Nephron progenitor cell (in vitro differentiated cells): ENCODE measurements around the gene ADAM12.

ENCODE experiments used
- DNase-seq: peaks from one replicate; pipeline ENCODE4 v3.0.0; 2021
- H3K27ac Mint-ChIP-seq: 2 replicates; pipeline ENCODE4 v1.8.0; 2021; ENCODE audit warnings: mild to moderate bottlenecking, moderate library complexity, mixed read lengths
- H3K27me3 Mint-ChIP-seq: 2 replicates; pipeline ENCODE4 v1.8.0; 2021; ENCODE audit warnings: mild to moderate bottlenecking, low read depth, mixed read lengths; ENCODE audit not compliant: poor library complexity
- H3K36me3 Mint-ChIP-seq: 2 replicates; pipeline ENCODE4 v1.8.0; 2021; ENCODE audit warnings: low read depth, mixed read lengths
- H3K4me1 Mint-ChIP-seq: 2 replicates; pipeline ENCODE4 v1.8.0; 2021; ENCODE audit warnings: mixed read lengths
- H3K4me3 Mint-ChIP-seq: 2 replicates; pipeline ENCODE4 v1.8.0; 2021; ENCODE audit warnings: mild to moderate bottlenecking, moderate library complexity, mixed read lengths
- H3K9me3 Mint-ChIP-seq: 2 replicates; pipeline ENCODE4 v1.8.0; 2021; ENCODE audit warnings: mild to moderate bottlenecking, moderate library complexity, mixed read lengths
- CTCF ChIP-seq: fragments of 200-600 bp; sonication (generic); IDR thresholded peaks from 2 replicates; pipeline ENCODE4 v1.5.0; 2021; ENCODE audit warnings: antibody characterized with exemption

Gene ADAM12

GRCh38 chr10:126226988-126227761, 161.1 kb downstream of the ADAM12 start:
- Mint-ChIP-seq H3K4me3 (no peak overlapping the region), H3K36me3 (no peaks in the 10 kb centered on the region), H3K4me1 (peaks cover 5% of the 10 kb centered on the region), H3K27ac (no peak overlapping the region), H3K27me3 (peaks cover 4% of the 10 kb centered on the region), H3K9me3 (no peaks in the 10 kb centered on the region)
- no peak for TF ChIP-seq CTCF
- DNase-seq: no peak

- peaks cover 4% of the 10 kb centered on the region for H3K27me3 Mint-ChIP-seq
- no peaks in the 10 kb centered on the region for H3K9me3 Mint-ChIP-seq
- H3K4me1 Mint-ChIP-seq: peaks cover 5% of the 10 kb centered on the region
- no peak for DNase-seq
- H3K36me3 Mint-ChIP-seq: no peaks in the 10 kb centered on the region
- H3K27ac Mint-ChIP-seq: no peak overlapping the region
- TF ChIP-seq CTCF: no peak
- H3K4me3 Mint-ChIP-seq: no peak overlapping the region
Observed at GRCh38 chr10:126226205-126226604, 162.1 kb downstream of the ADAM12 start.

GRCh38 chr10:126225672-126226008, 162.6 kb downstream of the ADAM12 start:
- Mint-ChIP-seq H3K27me3 (peaks cover 4% of the 10 kb centered on the region), H3K4me1 (peaks cover 5% of the 10 kb centered on the region), H3K4me3 (no peak overlapping the region), H3K36me3 (no peaks in the 10 kb centered on the region), H3K27ac (no peak overlapping the region), H3K9me3 (no peaks in the 10 kb centered on the region)
- no peak for DNase-seq
- TF ChIP-seq CTCF: no peak

- Mint-ChIP-seq H3K4me3 (no peak overlapping the region), H3K27me3 (peaks cover 4% of the 10 kb centered on the region), H3K4me1 (peaks cover 6% of the 10 kb centered on the region), H3K9me3 (no peaks in the 10 kb centered on the region), H3K36me3 (no peaks in the 10 kb centered on the region), H3K27ac (no peak overlapping the region)
- DNase-seq: no peak
- TF ChIP-seq CTCF: no peak
Observed at GRCh38 chr10:126224967-126225671, 163.2 kb downstream of the ADAM12 start.

- Mint-ChIP-seq H3K27ac (no peak overlapping the region), H3K9me3 (no peaks in the 10 kb centered on the region), H3K4me3 (no peak overlapping the region), H3K36me3 (no peaks in the 10 kb centered on the region), H3K27me3 (peaks cover 4% of the 10 kb centered on the region), H3K4me1 (peaks cover 16% of the 10 kb centered on the region)
- TF ChIP-seq CTCF: no peak
- DNase-seq: no peak
Observed at GRCh38 chr10:126223512-126224067, 164.7 kb downstream of the ADAM12 start.
